OCI-LY1 (cell line): Measurements from ENCODE around the gene STEAP3.

Source experiments
- H2AFZ ChIP-seq: fragments of 200-600 bp; sonication (generic), shearing (Covaris generic); 2 replicates; pipeline ENCODE4 v1.6.0; 2014; ENCODE audit warnings: antibody characterized with exemption, mild to moderate bottlenecking, low read length
- H3F3A ChIP-seq: fragments of 200-600 bp; sonication (generic), shearing (Covaris generic); 2 replicates; pipeline ENCODE4 v1.6.0; 2014; ENCODE audit warnings: mild to moderate bottlenecking, antibody characterized with exemption, low read length, moderate library complexity; ENCODE audit not compliant: insufficient read depth
- H3K27ac ChIP-seq: fragments of 200-600 bp; sonication (generic); 2 replicates; pipeline ENCODE4 v1.5.1; 2014; ENCODE audit warnings: low read length, mixed run types, mild to moderate bottlenecking, low read depth; ENCODE audit not compliant: poor library complexity, severe bottlenecking
- H3K27me3 ChIP-seq: fragments of 200-600 bp; sonication (generic); 2 replicates; pipeline ENCODE4 v1.6.0; 2014; ENCODE audit warnings: antibody characterized with exemption, mild to moderate bottlenecking, low read length, moderate library complexity; ENCODE audit not compliant: insufficient read depth
- H3K36me3 ChIP-seq: fragments of 200-600 bp; sonication (generic); 2 replicates; pipeline ENCODE4 v1.6.1; 2014; ENCODE audit warnings: mild to moderate bottlenecking, antibody characterized with exemption, low read length, moderate library complexity, mixed read lengths; ENCODE audit not compliant: insufficient read depth
- H3K4me1 ChIP-seq: fragments of 200-600 bp; sonication (generic); 2 replicates; pipeline ENCODE4 v1.5.1; 2014; ENCODE audit warnings: mild to moderate bottlenecking, low read length, moderate library complexity; ENCODE audit not compliant: insufficient read depth, severe bottlenecking
- H3K4me2 ChIP-seq: fragments of 200-600 bp; sonication (generic), shearing (Covaris generic); 2 replicates; pipeline ENCODE4 v1.6.1; 2014; ENCODE audit warnings: low read length
- H3K4me3 ChIP-seq: fragments of 200-600 bp; sonication (generic); 2 replicates; pipeline ENCODE4 v1.5.1; 2014; ENCODE audit warnings: low read length, low read depth, mild to moderate bottlenecking, mixed read lengths; ENCODE audit not compliant: poor library complexity, severe bottlenecking
- H3K79me2 ChIP-seq: fragments of 200-600 bp; shearing (Covaris generic); 2 replicates; pipeline ENCODE4 v1.6.1; 2016; ENCODE audit warnings: mixed run types, low read length, mixed read lengths; ENCODE audit not compliant: insufficient read depth
- H3K9ac ChIP-seq: fragments of 200-600 bp; sonication (generic), shearing (Covaris generic); 2 replicates; pipeline ENCODE4 v1.6.1; 2014; ENCODE audit warnings: mild to moderate bottlenecking, low read length, mixed read lengths
- H3K9me2 ChIP-seq: fragments of 200-600 bp; sonication (generic), shearing (Covaris generic); 2 replicates; pipeline ENCODE4 v1.6.1; 2014; ENCODE audit warnings: low read depth, mild to moderate bottlenecking, low read length, mixed read lengths
- H3K9me3 ChIP-seq: fragments of 200-600 bp; shearing (Covaris generic); 2 replicates; pipeline ENCODE4 v1.6.1; 2014; ENCODE audit warnings: low read length, mixed read lengths
- H4K20me1 ChIP-seq: fragments of 200-600 bp; sonication (generic), shearing (Covaris generic); 2 replicates; pipeline ENCODE4 v1.6.0; 2016; ENCODE audit warnings: mild to moderate bottlenecking, low read length; ENCODE audit not compliant: insufficient read depth
- CTCF ChIP-seq: fragments of 200-600 bp; sonication (generic), shearing (Covaris generic); IDR thresholded peaks from 2 replicates; pipeline ENCODE4 v1.5.1; 2017; ENCODE audit warnings: mild to moderate bottlenecking, antibody characterized with exemption, low read length, moderate library complexity, mixed read lengths
- EZH2 ChIP-seq: fragments of 200-600 bp; sonication (generic), shearing (Covaris generic); IDR thresholded peaks from 2 replicates; pipeline ENCODE4 v1.8.0; 2017; ENCODE audit warnings: borderline replicate concordance, mixed run types, mild to moderate bottlenecking, antibody characterized with exemption, low read length, moderate library complexity, mixed read lengths

The STEAP3 gene

GRCh38 chr2:119232666-119232993 lies 9.0 kb downstream of the STEAP3 start:
- Histone ChIP-seq H3K9me3 (no peaks in the 10 kb centered on the region), H3K27me3 (no peaks in the 10 kb centered on the region), H2AFZ (no peak overlapping the region), H3K4me1 (no peaks in the 10 kb centered on the region), H3K36me3 (no peaks in the 10 kb centered on the region), H3K4me3 (no peak overlapping the region), H3K27ac (no peak overlapping the region), H4K20me1 (no peaks in the 10 kb centered on the region), H3K79me2 (no peaks in the 10 kb centered on the region), H3K9me2 (no peaks in the 10 kb centered on the region), H3F3A (no peaks in the 10 kb centered on the region), H3K4me2 (no peak overlapping the region), H3K9ac (no peak overlapping the region)
- TF ChIP-seq CTCF (no peak), EZH2 (no peak)

- Histone ChIP-seq H2AFZ (no peak overlapping the region), H3K9me2 (no peaks in the 10 kb centered on the region), H3K4me3 (no peak overlapping the region), H3K36me3 (no peaks in the 10 kb centered on the region), H3K9ac (no peak overlapping the region), H3K79me2 (no peaks in the 10 kb centered on the region), H3K4me1 (no peaks in the 10 kb centered on the region), H3K4me2 (no peak overlapping the region), H3K27me3 (no peaks in the 10 kb centered on the region), H3F3A (no peaks in the 10 kb centered on the region), H4K20me1 (no peaks in the 10 kb centered on the region), H3K27ac (no peak overlapping the region), H3K9me3 (no peaks in the 10 kb centered on the region)
- TF ChIP-seq CTCF (no peak), EZH2 (no peak)
These were observed 9.8 kb downstream of the STEAP3 start for GRCh38 chr2:119233326-119234020.

- no peaks in the 10 kb centered on the region for H4K20me1 ChIP-seq
- no peak overlapping the region for H3K4me2 ChIP-seq
- no peak overlapping the region for H3K4me3 ChIP-seq
- H2AFZ ChIP-seq: no peak overlapping the region
- no peaks in the 10 kb centered on the region for H3K36me3 ChIP-seq
- no peaks in the 10 kb centered on the region for H3K27me3 ChIP-seq
- no peaks in the 10 kb centered on the region for H3K9me3 ChIP-seq
- TF ChIP-seq EZH2 (no peak), CTCF (peak; percentile 40; the same call in 1 of the 2 replicates)
- H3F3A ChIP-seq: no peaks in the 10 kb centered on the region
- H3K9me2 ChIP-seq: no peaks in the 10 kb centered on the region
- H3K4me1 ChIP-seq: no peaks in the 10 kb centered on the region
- H3K79me2 ChIP-seq: no peaks in the 10 kb centered on the region
- no peak overlapping the region for H3K27ac ChIP-seq
- H3K9ac ChIP-seq: no peak overlapping the region
These were observed 10.7 kb downstream of the STEAP3 start for GRCh38 chr2:119234021-119235019.
